AG04449 (cell line): ENCODE data around the gene SLC39A8.

Experiments
- CTCF ChIA-PET: fragments of 350-600 bp; formaldehyde crosslinking; extraction: SDS; loops from one replicate; lab custom pipeline; 2021; ENCODE audit warnings: antibody characterized with exemption; lab: Yijun Ruan, JAX
- POLR2A ChIA-PET: fragments of 400-600, 350-600 bp; formaldehyde crosslinking; extraction: SDS; loops from one replicate; lab custom pipeline; 2020; ENCODE audit warnings: antibody characterized with exemption, inconsistent platforms; lab: Yijun Ruan, JAX
- DNase-seq: peaks from one replicate; pipeline ENCODE4 v3.0.0-alpha.2; 2010; ENCODE audit warnings: low read depth, low spot score
- H3K4me3 ChIP-seq: 2 replicates; pipeline ENCODE4 v1.5.1; 2011; ENCODE audit warnings: low read depth, mild to moderate bottlenecking, control low read depth, low read length
- TF ChIP-seq, protein P1 (sequence below): IDR thresholded peaks from one replicate; pipeline ENCODE4 v1.5.1; 2011; ENCODE audit warnings: mild to moderate bottlenecking, moderate library complexity, low read length, control low read depth, inconsistent platforms; ENCODE audit not compliant: insufficient read depth; ENCODE audit errors: missing control alignments

The SLC39A8 gene

DNA sequence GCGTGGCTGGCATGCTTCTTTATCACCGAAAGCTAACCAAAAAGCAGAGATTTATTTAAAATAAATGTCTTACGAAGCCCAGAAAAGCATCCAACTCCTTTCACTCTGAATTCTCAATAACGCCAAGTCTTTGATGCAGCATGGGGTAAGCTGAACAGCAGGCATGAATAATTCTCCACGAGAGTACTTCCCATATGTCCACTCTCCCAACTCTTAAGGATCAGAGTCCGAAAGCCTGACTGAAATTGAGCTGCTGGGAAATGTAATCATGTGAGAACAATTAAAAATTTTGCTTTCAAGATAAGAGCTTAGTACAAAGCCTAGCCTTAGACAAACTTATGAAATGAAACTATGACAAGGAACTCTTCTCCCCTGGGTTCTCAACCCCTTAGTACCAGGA lies 7.5 kb upstream of the SLC39A8 start:
- TF ChIP-seq, protein P1, sequence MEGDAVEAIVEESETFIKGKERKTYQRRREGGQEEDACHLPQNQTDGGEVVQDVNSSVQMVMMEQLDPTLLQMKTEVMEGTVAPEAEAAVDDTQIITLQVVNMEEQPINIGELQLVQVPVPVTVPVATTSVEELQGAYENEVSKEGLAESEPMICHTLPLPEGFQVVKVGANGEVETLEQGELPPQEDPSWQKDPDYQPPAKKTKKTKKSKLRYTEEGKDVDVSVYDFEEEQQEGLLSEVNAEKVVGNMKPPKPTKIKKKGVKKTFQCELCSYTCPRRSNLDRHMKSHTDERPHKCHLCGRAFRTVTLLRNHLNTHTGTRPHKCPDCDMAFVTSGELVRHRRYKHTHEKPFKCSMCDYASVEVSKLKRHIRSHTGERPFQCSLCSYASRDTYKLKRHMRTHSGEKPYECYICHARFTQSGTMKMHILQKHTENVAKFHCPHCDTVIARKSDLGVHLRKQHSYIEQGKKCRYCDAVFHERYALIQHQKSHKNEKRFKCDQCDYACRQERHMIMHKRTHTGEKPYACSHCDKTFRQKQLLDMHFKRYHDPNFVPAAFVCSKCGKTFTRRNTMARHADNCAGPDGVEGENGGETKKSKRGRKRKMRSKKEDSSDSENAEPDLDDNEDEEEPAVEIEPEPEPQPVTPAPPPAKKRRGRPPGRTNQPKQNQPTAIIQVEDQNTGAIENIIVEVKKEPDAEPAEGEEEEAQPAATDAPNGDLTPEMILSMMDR: no peak
- CTCF ChIA-PET: interaction anchor here (0.9 kb wide), 1 partner anchor 8 kb away, joined by 3 read pairs; no protein-coding TSS in a partner anchor
- no peak for DNase-seq
- H3K4me3 ChIP-seq: no peak overlapping the region
- POLR2A ChIA-PET: no interaction called here

DNA sequence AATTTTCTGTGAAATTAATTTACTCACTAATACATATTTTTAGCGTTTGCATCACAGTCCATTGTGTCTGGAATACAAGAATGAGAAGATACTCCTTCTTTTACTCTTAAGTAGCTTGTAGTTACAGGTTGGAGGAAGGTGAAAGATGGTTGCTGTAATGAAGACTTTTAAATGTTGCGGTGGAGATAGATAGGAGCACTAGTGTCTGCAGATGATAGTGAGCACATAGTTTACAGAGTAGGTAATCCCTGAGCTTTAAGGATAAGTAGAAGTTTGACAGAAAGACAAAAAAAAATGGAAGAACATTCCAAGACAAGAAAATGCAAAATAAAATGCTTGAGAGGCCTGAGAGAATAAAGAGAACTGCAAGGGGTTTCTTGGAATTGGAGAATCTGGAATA lies 5.4 kb upstream of the SLC39A8 start:
- DNase-seq: no peak
- ChIA-PET POLR2A (no interaction called here), CTCF (no interaction called here)
- no peak overlapping the region for H3K4me3 ChIP-seq
- TF ChIP-seq, protein P1: no peak

DNA sequence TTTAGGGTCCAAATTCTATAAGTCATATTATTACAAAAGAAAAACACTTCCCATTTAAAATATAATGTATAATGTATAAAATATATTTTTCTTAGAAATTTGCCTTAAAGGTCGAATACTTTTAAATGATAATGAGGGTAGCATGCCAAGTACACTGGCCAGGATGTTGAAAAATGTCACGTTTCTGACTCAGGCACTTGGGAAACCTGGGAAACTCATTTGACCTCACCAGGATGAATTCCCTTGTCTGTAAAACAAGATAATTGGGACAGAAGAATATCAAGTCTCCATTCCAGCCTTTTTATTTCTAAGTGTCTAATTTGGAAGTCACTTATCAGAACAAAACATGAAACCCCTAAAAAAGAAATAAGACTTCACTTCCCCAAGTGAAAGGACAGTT lies 3.4 kb upstream of the SLC39A8 start:
- ChIA-PET POLR2A (no interaction called here), CTCF (no interaction called here)
- no peak overlapping the region for H3K4me3 ChIP-seq
- no peak for DNase-seq
- TF ChIP-seq, protein P1: no peak

DNA sequence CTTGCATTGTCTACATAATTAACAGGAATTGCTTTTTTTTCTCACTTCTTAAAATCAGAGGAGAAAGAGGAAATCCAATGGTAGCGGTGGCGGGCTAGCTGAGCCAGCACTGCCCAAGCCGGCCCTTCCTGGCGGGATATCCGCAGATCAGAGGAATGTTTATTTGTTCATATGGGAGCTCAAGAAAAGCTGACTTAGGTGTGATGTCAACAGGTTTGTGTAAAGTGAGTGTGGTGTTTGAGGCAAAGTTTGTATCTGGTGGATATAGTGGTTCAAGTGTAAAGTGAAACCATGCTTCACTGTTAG lies 466 bp upstream of the SLC39A8 start:
- peak overlapping the region; percentile 67 for H3K4me3 ChIP-seq
- no peak for DNase-seq
- ChIA-PET POLR2A (no interaction called here), CTCF (interaction anchor here (1.3 to 2.2 kb wide), 3 partner anchors 17 to 735 kb away, joined by 3 to 6 read pairs (median 4); no protein-coding TSS in a partner anchor)
- TF ChIP-seq, protein P1: no peak

DNA sequence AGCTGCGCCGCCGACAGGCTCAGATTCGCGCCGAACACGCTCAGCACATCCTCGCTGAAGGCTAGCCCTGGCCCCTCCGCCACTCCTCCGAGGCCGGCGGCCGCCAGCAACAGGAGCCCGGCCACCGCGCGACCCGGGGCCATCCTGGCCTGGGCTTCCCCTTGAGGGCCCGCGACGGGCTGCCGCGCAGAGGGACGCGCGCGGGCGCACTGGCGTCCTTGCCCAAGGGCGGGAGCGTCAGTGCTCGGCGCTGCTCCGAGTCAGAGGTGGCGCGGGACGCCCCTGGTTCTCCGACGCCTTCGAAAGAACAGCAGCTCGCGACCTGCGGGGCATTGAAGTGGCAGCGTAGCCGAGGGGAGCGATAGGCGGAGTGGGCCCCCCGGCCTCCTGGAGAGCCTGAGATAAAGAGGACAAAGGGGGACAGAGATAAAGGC lies 745 bp downstream of the SLC39A8 start:
- H3K4me3 ChIP-seq: peak overlapping the region; percentile 67
- ChIA-PET CTCF (interaction anchor here (0.6 to 1.3 kb wide), 4 partner anchors 8 to 747 kb away, joined by 3 to 4 read pairs (median 4); no protein-coding TSS in a partner anchor), POLR2A (no interaction called here)
- DNase-seq: no peak
- TF ChIP-seq, protein P1: no peak

DNA sequence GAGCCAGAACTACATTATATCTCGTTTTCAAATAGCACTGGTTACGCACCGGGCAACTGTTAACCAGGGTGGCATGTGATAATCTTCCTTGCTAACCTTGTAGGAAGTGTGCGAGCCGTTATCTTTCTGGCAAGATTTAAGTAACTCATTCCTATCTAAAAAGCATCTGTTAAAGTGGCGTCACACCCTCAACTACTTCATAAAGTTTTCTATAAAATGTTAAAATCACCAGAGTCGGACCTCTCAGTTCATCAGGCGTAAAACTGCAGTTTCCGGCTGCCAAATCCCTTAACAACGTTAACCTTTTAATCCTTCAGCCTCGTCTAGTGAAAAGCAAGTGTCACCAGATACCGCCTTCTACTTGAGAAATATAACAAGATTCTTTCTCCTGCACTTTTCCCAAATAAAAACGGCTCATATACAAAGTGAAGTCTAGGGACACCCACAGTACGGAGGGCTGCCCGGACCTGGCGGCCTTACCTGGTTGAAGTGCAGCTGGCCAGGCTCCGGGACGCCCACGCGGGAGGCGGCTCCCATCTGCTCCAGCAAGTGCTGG lies 1.2 kb downstream of the SLC39A8 start:
- POLR2A ChIA-PET: no interaction called here
- CTCF ChIA-PET: interaction anchor here (1.0 to 1.3 kb wide), 2 partner anchors 9 to 664 kb away, joined by 3 to 4 read pairs; no protein-coding TSS in a partner anchor

More for the DNA sequence above, 1.2 kb downstream of the SLC39A8 start:
- no peak for DNase-seq
- H3K4me3 ChIP-seq: peak overlapping the region; percentile 67
- TF ChIP-seq, protein P1: no peak
